NCI-H1092 treated with DMSO at 0.1 percent for 48 hours (cell line): ENCODE measurements around the gene MBNL1.
"Not testable (repeated sequence)": the region's sequence is repeated elsewhere in the genome, so short reads cannot be mapped to it uniquely, and the experiment has no call there.

ENCODE experiments used
- DNase-seq: peaks from one replicate; lab custom pipeline; 2025; lab: John Stamatoyannopoulos, UW

Gene MBNL1

GRCh38 chr3:152404976-152405375, 136.2 kb downstream of the MBNL1 start:
- DNase-seq, result no peak

- DNase-seq, result no peak
These were observed 137.4 kb downstream of the MBNL1 start for GRCh38 chr3:152405915-152406802.

GRCh38 chr3:152413240-152413639, 144.5 kb downstream of the MBNL1 start:
- DNase-seq, result no peak

GRCh38 chr3:152416808-152417580, 148.3 kb downstream of the MBNL1 start:
- DNase-seq, result no peak

GRCh38 chr3:152419748-152420147, 151.0 kb downstream of the MBNL1 start:
- DNase-seq, result no peak

GRCh38 chr3:152421162-152421561, 152.4 kb downstream of the MBNL1 start:
- DNase-seq, result no peak

GRCh38 chr3:152426393-152426792, 157.7 kb downstream of the MBNL1 start:
- no peak for DNase-seq

GRCh38 chr3:152428577-152428976, 159.8 kb downstream of the MBNL1 start:
- DNase-seq, result no peak

GRCh38 chr3:152430223-152431002, 161.7 kb downstream of the MBNL1 start:
- DNase-seq, result no peak

- no peak for DNase-seq
These were observed 165.4 kb downstream of the MBNL1 start for GRCh38 chr3:152434142-152434541.

GRCh38 chr3:152435210-152435609, 166.5 kb downstream of the MBNL1 start:
- DNase-seq, result not testable (repeated sequence)

- no peak for DNase-seq
These were observed 168.2 kb downstream of the MBNL1 start for GRCh38 chr3:152436707-152437590.

- no peak for DNase-seq
These were observed 169.5 kb downstream of the MBNL1 start for GRCh38 chr3:152438181-152438580.

- no peak for DNase-seq
These were observed 170.0 kb downstream of the MBNL1 start for GRCh38 chr3:152438706-152439105.

- not testable (repeated sequence) for DNase-seq
These were observed 171.5 kb downstream of the MBNL1 start for GRCh38 chr3:152440243-152440642.

GRCh38 chr3:152443212-152444023, 174.7 kb downstream of the MBNL1 start:
- DNase-seq, result no peak

GRCh38 chr3:152444029-152444641, 175.4 kb downstream of the MBNL1 start:
- peak; percentile 13 for DNase-seq

- no peak for DNase-seq
These were observed 176.5 kb downstream of the MBNL1 start for GRCh38 chr3:152445212-152445611.

GRCh38 chr3:152446495-152446894, 177.8 kb downstream of the MBNL1 start:
- no peak for DNase-seq

GRCh38 chr3:152447511-152447910, 178.8 kb downstream of the MBNL1 start:
- DNase-seq, result no peak
